GM12878 (cell line): ENCODE data around the gene PTPRD. TPM values are rescaled to one million over a fixed set of nuclear protein-coding genes. Genes with fewer than 3 reads are reported as not detected.

Experiments
- ATAC-seq: fragments of 200-7000 bp; cut with Tn5 transposase; 3 replicates; pipeline ENCODE4 v1.9.1; 2020; ENCODE audit warnings: mild to moderate bottlenecking, moderate library complexity
- BruUV-seq: library from RNA; stranded (reverse); fragments of 400-500 nt; replicated peaks from 2 replicates; lab custom pipeline; 2021; lab: Mats Ljungman, UMichigan
- CTCF ChIA-PET: fragments of 300-600 bp; sonication (Branson Sonifier 250); formaldehyde crosslinking; extraction: SDS; loops from one replicate; lab custom pipeline; 2021; ENCODE audit warnings: inconsistent platforms; lab: Yijun Ruan, JAX
- POLR2A ChIA-PET: fragments of 350-600 bp; formaldehyde crosslinking; extraction: SDS; loops from one replicate; lab custom pipeline; 2021; ENCODE audit warnings: inconsistent platforms; lab: Charles Lee
- RAD21 ChIA-PET: fragments of 300-600 bp; sonication (Branson Sonifier 250); formaldehyde crosslinking; loops from one replicate; lab custom pipeline; 2023; ENCODE audit warnings: antibody characterized with exemption; ENCODE audit not compliant: unreplicated experiment; lab: Charles Lee
- SMC1A ChIA-PET: fragments of 300-600 bp; sonication (Branson Sonifier 250); formaldehyde crosslinking; loops from one replicate; lab custom pipeline; 2023; ENCODE audit not compliant: unreplicated experiment, uncharacterized antibody; lab: Charles Lee
- DNase-seq: peaks from one replicate; pipeline ENCODE4 v3.0.0-alpha.2; 2011; ENCODE audit warnings: low read depth, low spot score
- FAIRE-seq: peaks from 3 replicates; lab custom pipeline; 2011; peaks lifted over from hg19 to GRCh38; lab: Jason Lieb, UNC
- H2AFZ ChIP-seq: 2 replicates; pipeline ENCODE4 v1.6.0; 2011; ENCODE audit warnings: low read depth, low read length, control low read depth; ENCODE audit not compliant: control insufficient read depth
- H3K27ac ChIP-seq: 2 replicates; pipeline ENCODE4 v1.5.1; 2011; ENCODE audit warnings: control low read depth; ENCODE audit not compliant: control insufficient read depth, insufficient read depth
- H3K27me3 ChIP-seq, 2 experiments: replicated peaks in 1 of 2; 2 replicates each; pipeline versions ENCODE4 v1.6.0 to v1.6.1; 2011; ENCODE audit warnings: low read length in 1 of 2; ENCODE audit not compliant: control insufficient read depth in 2 of 2, insufficient read depth in 2 of 2
- H3K36me3 ChIP-seq, 2 experiments: 2 replicates each; pipeline ENCODE4 v1.5.1; 2011; ENCODE audit warnings: low read length in 1 of 2; ENCODE audit not compliant: control insufficient read depth in 2 of 2, insufficient read depth in 2 of 2
- H3K4me1 ChIP-seq: 2 replicates; pipeline ENCODE4 v1.6.1; 2011; ENCODE audit warnings: mild to moderate bottlenecking, low read length, moderate library complexity, mixed read lengths; ENCODE audit not compliant: control insufficient read depth, insufficient read depth
- H3K4me2 ChIP-seq: 2 replicates; pipeline ENCODE4 v1.6.0; 2011; ENCODE audit warnings: control low read depth; ENCODE audit not compliant: control insufficient read depth, insufficient read depth
- H3K4me3 ChIP-seq: fragments of 200-600 bp; sonication (generic); 2 replicates; pipeline ENCODE4 v1.5.1; 2016
- H3K79me2 ChIP-seq: 2 replicates; pipeline ENCODE4 v1.6.0; 2011; ENCODE audit warnings: low read length; ENCODE audit not compliant: control insufficient read depth, insufficient read depth
- H3K9ac ChIP-seq: 2 replicates; pipeline ENCODE4 v1.8.0; 2011; ENCODE audit warnings: low read length, control low read depth, mixed read lengths; ENCODE audit not compliant: control insufficient read depth, insufficient read depth
- H3K9me3 ChIP-seq: replicated peaks from 3 replicates; pipeline ENCODE4 v1.5.1; 2011; ENCODE audit warnings: mild to moderate bottlenecking, low read length; ENCODE audit not compliant: control insufficient read depth, insufficient read depth
- H4K20me1 ChIP-seq: 2 replicates; pipeline ENCODE4 v1.6.0; 2011; ENCODE audit not compliant: control insufficient read depth, insufficient read depth
- BCLAF1 ChIP-seq: fragments of 450-650 bp; IDR thresholded peaks from 2 replicates; pipeline ENCODE4 v1.6.1; 2017; ENCODE audit warnings: antibody characterized with exemption, mild to moderate bottlenecking, moderate library complexity
- CREB1 ChIP-seq: IDR thresholded peaks from 2 replicates; pipeline ENCODE4 v1.6.1; 2012; ENCODE audit warnings: low read depth, mild to moderate bottlenecking, inconsistent platforms
- MTA2 ChIP-seq: fragments of 450-650 bp; IDR thresholded peaks from 2 replicates; pipeline ENCODE4 v1.6.1; 2016; ENCODE audit warnings: low read depth, mild to moderate bottlenecking, moderate library complexity
- NFYB ChIP-seq: IDR thresholded peaks from 2 replicates; pipeline ENCODE4 v1.6.1; 2011; ENCODE audit warnings: low read depth, mild to moderate bottlenecking, low read length, improper control_type of control experiment, moderate library complexity; ENCODE audit not compliant: insufficient read depth
- PKNOX1 ChIP-seq: fragments of 450-650 bp; IDR thresholded peaks from 2 replicates; pipeline ENCODE4 v1.6.1; 2016; ENCODE audit warnings: mild to moderate bottlenecking
- POU2F2 ChIP-seq: IDR thresholded peaks from 3 replicates; pipeline ENCODE4 v1.6.1; 2011; ENCODE audit warnings: low read depth, mild to moderate bottlenecking, low read length, borderline replicate concordance
- PRDM15 ChIP-seq: fragments of 450-650 bp; formaldehyde crosslinking; IDR thresholded peaks from 2 replicates; pipeline ENCODE4 v1.4.0; 2020; ENCODE audit warnings: mild to moderate bottlenecking, moderate library complexity
- RELA ChIP-seq: fragments of 450-650 bp; IDR thresholded peaks from 2 replicates; pipeline ENCODE4 v1.8.0; 2014; ENCODE audit warnings: borderline replicate concordance; ENCODE audit not compliant: partially characterized antibody
- STAT1 ChIP-seq: fragments of 450-650 bp; conservative IDR thresholded peaks from 2 replicates; pipeline ENCODE4 v1.6.1; 2014; ENCODE audit warnings: antibody characterized with exemption, mild to moderate bottlenecking
- TARDBP ChIP-seq: IDR thresholded peaks from 2 replicates; pipeline ENCODE4 v1.6.1; 2016; ENCODE audit warnings: borderline replicate concordance
- TCF3 ChIP-seq: IDR thresholded peaks from 2 replicates; pipeline ENCODE4 v1.6.1; 2012; ENCODE audit warnings: low read depth, mild to moderate bottlenecking, low read length, borderline replicate concordance; ENCODE audit not compliant: insufficient read depth
- ZNF207 ChIP-seq: fragments of 450-650 bp; IDR thresholded peaks from 2 replicates; pipeline ENCODE4 v1.6.1; 2014; ENCODE audit warnings: antibody characterized with exemption, mild to moderate bottlenecking, borderline replicate concordance
- WGBS: methylation state at CpG from one replicate; pipeline ENCODE4 v1.1.6; 2016; ENCODE audit warnings: low lambda C conversion rate; ENCODE audit not compliant: insufficient replicate concordance, insufficient coverage; ENCODE audit errors: missing lambda C conversion rate; 5-methylcytosine and 5-hydroxymethylcytosine counted together
- in situ Hi-C: fragments of 300-500 bp; cut with MboI; formaldehyde crosslinking; loops from 9 replicates; pipeline ENCODE4 v1.14.3; 2018; ENCODE audit warnings: mixed read lengths
- intact Hi-C: fragments of 100-400 bp; cut with micrococcal nuclease; formaldehyde crosslinking; loops from one replicate; pipeline ENCODE4 v1.14.2; 2022; ENCODE audit not compliant: unreplicated experiment
- polyA plus RNA-seq, 11 experiments: library from polyadenylated mRNA; depleted of rRNA in 4 of 11; unstranded in 6 of 11; stranded (reverse) in 5 of 11; fragments of >200 nt; fragmentation: Nextera tagmentation in 4 of 11; fragmentation: Illumina TruSeq in 1 of 11; extraction: Ambion mirVana in 4 of 11; extraction: Trizol in 1 of 11; gene quantifications; 1 replicate in 1 of 11; 2 replicates in 10 of 11; pipeline versions ENCODE4 v1.2.1 to v1.2.3, GENCODE V29; 2011 to 2016; ENCODE audit warnings: inconsistent platforms in 2 of 11, missing spikeins in 2 of 11, low read depth in 1 of 11
- total RNA-seq, 4 experiments: library from RNA; depleted of rRNA in 3 of 4; stranded (reverse); fragments of >200 nt in 3 of 4; fragmentation: Illumina TruSeq in 1 of 4; extraction: Trizol in 1 of 4; gene quantifications; 2 replicates each; pipeline versions ENCODE4 v1.2.1 to v1.2.3, GENCODE V29; 2013 to 2021

The PTPRD gene
- total and polyA plus RNA-seq, 10 of the 15 experiments (the other 5 are each of a cell fraction or from before 2014, with no cell fraction given), result under 0.01 to 0.05 (median 0.01) TPM; not detected in 7

- TF ChIP-seq PKNOX1 (no peak), NFYB (no peak), MTA2 (no peak)
These were observed 992.1 kb downstream of the PTPRD start (continued) for GRCh38 chr9:9620736-9621135.

GRCh38 chr9:9615086-9615485 lies 997.7 kb downstream of the PTPRD start:
- H3K27ac ChIP-seq, result no peak overlapping the region
- H3K27me3 ChIP-seq, result no peaks in the 10 kb centered on the region
- DNase-seq (no peak), FAIRE-seq (no peak), ATAC-seq (no peak; the same call in 2 of the 3 replicates)
- in situ Hi-C loops, result no loop called here
- H4K20me1 ChIP-seq, result no peaks in the 10 kb centered on the region
- no peak overlapping the region; the same call in 1 of the 2 replicates for H2AFZ ChIP-seq
- H3K4me2 ChIP-seq, result no peak overlapping the region
- H3K9ac ChIP-seq, result no peak overlapping the region
- H3K4me1 ChIP-seq, result no peaks in the 10 kb centered on the region
- POLR2A ChIA-PET, result no interaction called here
- no TSS peak for BruUV-seq
- intact Hi-C loops, result no loop called here
- SMC1A ChIA-PET, result interaction anchor here (0.8 to 3.0 kb wide), 2 partner anchors 8 to 178 kb away, joined by 3 to 11 read pairs; no protein-coding TSS in a partner anchor
- no peak overlapping the region for H3K4me3 ChIP-seq
- RAD21 ChIA-PET, result no interaction called here
- no peaks in the 10 kb centered on the region for H3K79me2 ChIP-seq
- 32% methylated on average over 5 of the region's 5 CpGs for WGBS
- CTCF ChIA-PET, result interaction anchor here (0.8 to 1.6 kb wide), 2 partner anchors 9 to 176 kb away, joined by 4 read pairs; no protein-coding TSS in a partner anchor
- H3K9me3 ChIP-seq, result no peaks in the 10 kb centered on the region
- no peaks in the 10 kb centered on the region for H3K36me3 ChIP-seq
- no peak for TF ChIP-seq STAT1
- TF ChIP-seq TCF3, result no peak
- TF ChIP-seq BCLAF1, result no peak
- TF ChIP-seq RELA, result no peak
- no peak for TF ChIP-seq TARDBP
- no peak for TF ChIP-seq ZNF207
- TF ChIP-seq CREB1, result no peak
- TF ChIP-seq PRDM15 (CRISPR knock-in tag), result no peak
- no peak for TF ChIP-seq POU2F2
